Left ventricle myocardium superior (tissue), 1 donor: ENCODE measurements around the gene RBFOX1. TPM values are rescaled to one million over a fixed set of nuclear protein-coding genes. Genes with fewer than 3 reads are reported as not detected.

Experiments used
- ATAC-seq: fragments of 200-7000 bp; cut with Tn5 transposase; one replicate; pipeline ENCODE4 v1.9.1; 2020; ENCODE audit warnings: mild to moderate bottlenecking, moderate library complexity
- DNase-seq: peaks from one replicate; pipeline ENCODE4 v3.0.0-alpha.2; 2020
- intact Hi-C: fragments of 100-400 bp; cut with micrococcal nuclease; formaldehyde crosslinking; loops from one replicate; pipeline ENCODE4 v1.11.0; 2022
- total RNA-seq: library from RNA; stranded (reverse); fragmentation: NEBNext Ultra II Directional; extraction: Animal tissue kit (Norgen Biotek cat#: 25700); gene quantifications from one replicate; pipeline ENCODE4 v1.2.1, GENCODE V29; 2021
- donor health status: DM: no; HTN: yes; CAD: no; lungs with severe emphysema.

RBFOX1 gene
- total RNA-seq, 1 donor from 2014 or later: 79.4 TPM

DNA sequence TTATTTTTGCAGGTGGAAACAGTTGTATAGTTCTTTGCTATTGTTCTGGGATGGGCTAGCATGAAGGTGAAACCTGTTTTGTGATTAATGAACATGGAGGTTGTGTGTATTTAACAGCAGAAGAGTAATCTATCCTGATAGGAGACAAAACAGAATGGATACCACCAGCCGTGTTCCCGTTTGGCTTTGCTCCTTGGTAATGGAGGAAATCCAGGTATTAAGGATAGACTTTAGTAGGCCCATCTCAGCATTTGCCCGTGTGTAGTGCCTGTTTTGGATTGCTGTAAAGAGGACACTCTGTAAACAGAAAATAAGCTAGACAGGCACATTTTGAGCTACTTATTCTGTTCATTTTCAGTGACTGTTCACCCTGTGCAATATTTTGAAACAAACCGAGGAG lies 215.1 kb downstream of the RBFOX1 start:
- ATAC-seq (no peak), DNase-seq (no peak)
- intact Hi-C loops: loop anchor here (5.0 kb wide), 1 partner anchor 50 kb away; no protein-coding TSS in a partner anchor

- no peak for DNase-seq
- intact Hi-C loops: loop anchor here (5.0 kb wide), 1 partner anchor 48 kb away; no protein-coding TSS in a partner anchor
- no peak for ATAC-seq
Observed at GRCh38 chr16:7548796-7549318, 216.2 kb downstream of the RBFOX1 start.

DNA sequence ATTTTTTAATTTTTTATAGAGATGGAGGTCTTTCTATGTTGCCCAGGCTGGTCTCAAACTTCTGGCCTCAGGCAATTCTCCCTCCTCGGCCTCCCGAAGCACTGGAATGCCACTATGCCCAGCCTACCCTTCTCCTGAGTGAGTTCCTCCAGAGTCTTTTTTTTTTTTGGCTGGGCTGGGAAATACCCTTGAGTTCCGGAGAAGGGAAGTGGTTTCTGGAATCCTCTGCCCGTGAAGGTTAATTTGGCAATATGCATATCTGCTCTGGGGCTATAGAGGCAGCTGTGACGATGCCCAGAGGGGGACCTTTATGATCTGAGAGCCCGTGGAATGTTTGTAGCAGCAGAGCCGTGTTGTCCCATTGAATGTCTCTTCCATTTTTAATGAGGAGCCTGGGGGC lies 217.5 kb downstream of the RBFOX1 start:
- intact Hi-C loops: no loop called here
- ATAC-seq (no peak), DNase-seq (no peak)

DNA sequence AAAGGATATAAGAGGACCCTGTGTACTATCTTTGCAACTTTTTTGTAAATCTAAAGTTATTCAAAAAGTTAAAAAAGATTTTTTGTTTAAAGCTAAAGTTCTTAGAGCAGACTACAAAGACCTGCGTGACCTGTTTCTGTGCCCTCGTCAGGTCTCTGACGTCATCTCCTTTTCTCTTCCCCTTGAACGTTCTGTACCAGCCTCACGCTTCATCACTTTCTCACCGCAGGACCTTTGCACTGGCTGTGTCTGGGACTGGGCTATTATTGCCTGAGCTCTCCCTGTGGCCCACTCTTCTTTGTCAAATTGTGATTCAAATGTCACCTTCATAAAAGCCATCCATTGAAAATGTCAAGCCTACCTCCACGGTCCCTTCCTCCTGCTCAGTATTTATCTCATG lies 222.8 kb downstream of the RBFOX1 start:
- DNase-seq (no peak), ATAC-seq (no peak)
- intact Hi-C loops: no loop called here

DNA sequence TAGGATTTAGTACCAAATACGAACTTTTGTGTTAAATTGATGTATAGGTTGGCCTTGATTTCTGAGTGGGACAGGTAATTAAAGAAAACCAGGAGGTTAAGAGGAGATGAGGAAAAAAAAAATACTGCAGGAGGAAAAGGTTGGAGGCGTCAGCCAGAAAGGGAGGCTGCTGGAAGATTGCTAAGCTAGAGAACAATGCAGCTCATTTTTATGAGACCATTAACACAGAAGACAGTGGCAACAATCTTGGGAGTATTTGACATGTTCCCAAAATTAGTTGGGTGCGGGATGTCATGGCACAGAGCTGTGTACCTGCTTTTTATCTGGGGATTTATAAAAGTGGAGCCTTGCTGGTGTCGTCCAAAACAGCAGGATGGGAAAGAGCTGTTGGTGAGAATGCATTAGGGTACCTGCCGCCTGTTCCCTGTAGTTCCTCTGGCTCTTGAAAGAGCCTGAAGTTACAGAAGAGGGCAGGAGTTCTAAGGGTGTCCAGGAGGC lies 229.3 kb downstream of the RBFOX1 start:
- ATAC-seq (no peak), DNase-seq (no peak)
- intact Hi-C loops: no loop called here

- DNase-seq: no peak
- intact Hi-C loops: no loop called here
- ATAC-seq: no peak
Observed at GRCh38 chr16:7566360-7566759, 233.7 kb downstream of the RBFOX1 start.

DNA sequence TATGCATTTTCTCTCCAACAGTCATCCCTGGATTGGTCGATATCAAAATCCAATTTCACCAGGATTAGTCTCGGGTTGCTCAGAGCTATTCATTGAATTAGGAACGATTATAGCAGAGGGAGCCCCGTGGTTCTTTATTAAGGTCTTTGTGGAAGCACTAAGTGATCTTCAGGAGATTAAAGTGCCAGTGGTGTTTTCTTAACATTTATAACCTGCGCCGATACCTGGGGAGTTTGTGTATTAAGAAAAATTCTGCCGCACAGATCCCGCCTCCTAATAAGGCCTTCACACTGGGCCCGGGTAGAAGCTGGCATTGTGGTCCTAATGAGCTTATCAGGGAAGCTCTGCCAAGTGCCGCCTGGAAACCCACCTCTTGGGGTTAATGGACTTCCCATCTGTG lies 238.7 kb downstream of the RBFOX1 start:
- ATAC-seq: no peak
- no peak for DNase-seq

DNA sequence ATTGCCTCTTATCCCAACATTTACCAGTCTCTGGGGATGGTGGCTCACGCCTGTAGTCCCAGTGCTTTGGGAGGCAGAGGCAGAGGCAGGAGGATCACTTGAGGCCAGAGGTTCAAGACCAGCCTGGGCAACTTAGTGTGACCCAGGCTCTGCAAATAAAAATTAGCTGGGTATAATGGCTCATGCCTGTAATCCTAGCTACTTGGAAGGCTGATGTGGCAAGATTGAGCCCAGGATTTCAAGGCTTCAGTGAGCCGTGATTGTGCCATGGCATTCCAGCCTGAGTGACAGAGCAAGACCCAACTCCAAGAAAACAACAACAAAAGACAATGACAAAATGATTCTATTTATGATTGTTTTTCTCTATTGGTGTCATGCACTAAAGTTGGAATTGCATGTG lies 244.9 kb downstream of the RBFOX1 start:
- ATAC-seq: no peak
- intact Hi-C loops: no loop called here
- no peak for DNase-seq

More for the DNA sequence above, 238.7 kb downstream of the RBFOX1 start:
- intact Hi-C loops: no loop called here

- DNase-seq: no peak
- intact Hi-C loops: no loop called here
- ATAC-seq: no peak
Observed at GRCh38 chr16:7579454-7579853, 246.8 kb downstream of the RBFOX1 start.

- intact Hi-C loops: no loop called here
- no peak for ATAC-seq
- no peak for DNase-seq
Observed at GRCh38 chr16:7581175-7581574, 248.5 kb downstream of the RBFOX1 start.

GRCh38 chr16:7583396-7583795 lies 250.8 kb downstream of the RBFOX1 start:
- no peak for DNase-seq
- intact Hi-C loops: no loop called here
- ATAC-seq: no peak

- ATAC-seq (no peak), DNase-seq (no peak)
- intact Hi-C loops: no loop called here
Observed at GRCh38 chr16:7584561-7584960, 251.9 kb downstream of the RBFOX1 start.

- no peak for ATAC-seq
- intact Hi-C loops: no loop called here
- no peak for DNase-seq
Observed at GRCh38 chr16:7585705-7586104, 253.1 kb downstream of the RBFOX1 start.

DNA sequence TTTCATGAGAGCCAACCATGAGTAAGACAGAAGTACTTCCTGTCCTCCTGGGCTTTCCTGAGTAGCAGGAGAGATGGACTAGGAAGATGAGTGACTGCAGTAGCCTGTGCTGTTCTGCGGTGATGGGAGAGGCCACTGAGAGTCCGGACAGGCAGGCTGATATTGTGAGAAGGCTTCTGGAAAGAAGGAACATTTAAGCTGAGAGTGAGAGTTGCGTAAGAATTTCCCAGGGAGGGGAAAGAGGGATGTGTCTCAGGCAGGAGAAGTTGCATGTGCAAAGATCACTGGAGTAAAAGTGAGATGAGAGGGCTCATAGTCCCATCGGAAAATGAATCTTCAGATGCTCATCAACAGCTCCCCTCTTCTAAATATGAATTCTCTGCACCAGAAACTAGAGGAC lies 258.3 kb downstream of the RBFOX1 start:
- intact Hi-C loops: no loop called here
- no peak for DNase-seq
- no peak for ATAC-seq

DNA sequence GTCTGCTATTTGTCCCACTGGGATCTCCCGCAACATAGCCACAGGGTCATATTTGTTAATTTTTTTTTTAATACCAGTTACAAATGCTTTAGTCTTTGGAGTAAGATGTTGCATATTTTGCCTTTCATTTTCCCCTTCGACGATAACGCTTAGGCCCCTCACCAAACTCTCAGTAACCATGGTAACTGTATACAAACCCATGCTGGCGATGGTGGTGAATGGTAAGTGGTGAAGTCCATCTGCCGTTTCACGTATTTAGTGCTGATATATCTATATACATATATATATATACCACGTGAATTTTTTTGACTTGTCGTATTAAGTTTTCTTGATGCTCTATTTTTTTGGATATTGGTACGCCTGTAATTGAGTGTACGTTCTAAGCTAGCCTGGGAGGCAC lies 263.7 kb downstream of the RBFOX1 start:
- DNase-seq (no peak), ATAC-seq (no peak)
- intact Hi-C loops: loop anchor here (5.0 kb wide), 1 partner anchor 49 kb away; no protein-coding TSS in a partner anchor

DNA sequence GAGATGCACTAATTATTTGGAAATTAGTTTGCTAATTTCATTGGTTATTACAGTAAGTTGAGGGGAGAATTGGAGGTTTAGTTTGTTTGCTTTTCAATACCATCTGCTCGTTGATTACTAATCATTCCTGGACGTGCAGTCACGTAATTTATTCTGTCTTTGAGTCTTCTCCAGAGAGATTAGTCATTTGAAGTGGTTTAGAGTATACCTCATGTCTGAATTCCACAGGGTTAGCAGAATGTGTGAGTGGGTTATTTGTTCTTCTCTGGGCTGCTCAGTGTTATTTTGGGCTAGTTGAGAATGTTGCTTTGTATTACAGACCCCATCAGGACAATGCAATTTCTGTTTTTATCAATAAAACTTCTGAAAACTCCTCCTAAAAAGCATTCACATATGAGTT lies 265.0 kb downstream of the RBFOX1 start:
- intact Hi-C loops: loop anchor here (5.0 kb wide), 1 partner anchor 50 kb away; no protein-coding TSS in a partner anchor
- ATAC-seq (no peak), DNase-seq (no peak)

DNA sequence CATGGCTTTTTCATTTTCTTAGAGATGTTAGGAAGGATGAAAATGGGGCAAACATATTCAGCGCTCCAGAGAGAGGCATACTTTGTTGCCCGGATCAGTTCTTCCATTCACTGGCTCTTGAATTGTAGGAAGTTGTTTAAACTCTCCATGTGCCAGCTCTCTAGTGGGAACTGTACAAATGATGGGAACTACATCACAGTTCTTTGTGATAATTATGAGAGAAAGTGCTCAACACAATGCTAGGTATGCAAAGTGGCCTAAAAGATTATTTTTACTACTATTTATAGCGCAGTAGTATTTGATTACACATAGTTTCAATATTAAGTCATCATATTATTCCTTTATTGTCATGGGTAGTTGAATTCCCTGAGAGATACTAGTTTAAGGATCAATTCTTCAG lies 268.5 kb downstream of the RBFOX1 start:
- intact Hi-C loops: no loop called here
- no peak for DNase-seq
- ATAC-seq: peak; percentile 89

- no peak for ATAC-seq
- intact Hi-C loops: no loop called here
- no peak for DNase-seq
Observed at GRCh38 chr16:7602291-7602950, 269.8 kb downstream of the RBFOX1 start.

DNA sequence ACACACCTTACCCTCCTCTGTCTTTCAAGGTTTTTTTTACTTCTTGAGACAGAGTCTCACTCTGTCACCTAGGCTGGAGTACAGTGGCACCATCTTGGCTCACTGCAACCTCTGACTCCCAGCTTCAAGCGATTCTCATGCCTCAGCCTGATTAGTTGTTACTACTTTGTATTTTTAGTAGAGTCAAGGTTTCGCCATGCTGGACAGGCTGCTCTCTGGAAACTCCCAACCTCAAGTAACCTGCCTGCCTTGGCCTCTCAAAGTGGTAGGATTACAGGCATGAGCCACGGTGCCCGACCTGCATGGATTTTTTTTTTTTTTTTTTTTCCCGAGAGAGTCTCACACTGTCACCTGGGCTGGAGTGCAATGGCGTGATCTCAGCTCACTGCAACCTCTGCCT lies 273.2 kb downstream of the RBFOX1 start:
- ATAC-seq: peak; percentile 49
- intact Hi-C loops: no loop called here
- no peak for DNase-seq

GRCh38 chr16:7612671-7613070 lies 280.0 kb downstream of the RBFOX1 start:
- intact Hi-C loops: no loop called here
- no peak for ATAC-seq
- DNase-seq: no peak

- no peak for ATAC-seq
- intact Hi-C loops: no loop called here
- DNase-seq: no peak
Observed at GRCh38 chr16:7613518-7613917, 280.9 kb downstream of the RBFOX1 start.
